Naive thymus-derived CD4-positive, alpha-beta T cell (primary cell): ENCODE measurements around the gene MKNK1. TPM values are rescaled to one million over a fixed set of nuclear protein-coding genes. Genes with fewer than 3 reads are reported as not detected.

ENCODE experiments used
- ATAC-seq: fragments of 150-1000 bp; cut with Tn5 transposase; 2 replicates; pipeline ENCODE4 v1.10.0; 2021; ENCODE audit warnings: mild to moderate bottlenecking, moderate library complexity
- CTCF ChIA-PET: fragments of 350-600 bp; sonication (Branson Sonifier 250); formaldehyde crosslinking; loops from one replicate; lab custom pipeline; 2021; ENCODE audit warnings: antibody characterized with exemption; lab: Charles Lee
- POLR2A ChIA-PET: fragments of 350-600 bp; sonication (Branson Sonifier 250); formaldehyde crosslinking; loops from one replicate; lab custom pipeline; 2021; ENCODE audit warnings: antibody characterized with exemption, inconsistent platforms; lab: Charles Lee
- DNase-seq, 9 donors: peaks; one replicate each; pipeline versions ENCODE4 v3.0.0 to v3.0.0-alpha.2; 2020 to 2022; ENCODE audit warnings: mixed read lengths in 1 of 9
- H3K27ac ChIP-seq: one replicate; pipeline ENCODE4 v1.7.0; 2013; ENCODE audit warnings: mild to moderate bottlenecking, low read depth, low read length, moderate library complexity
- H3K27me3 ChIP-seq, 2 donors: one replicate each; pipeline ENCODE4 v1.7.0; 2013; ENCODE audit warnings: low read length in 2 of 2, mild to moderate bottlenecking in 2 of 2, moderate library complexity in 2 of 2; ENCODE audit not compliant: control insufficient read depth in 2 of 2, insufficient read depth in 2 of 2
- H3K36me3 ChIP-seq, 3 experiments: 1 replicate in 2 of 3; 2 replicates in 1 of 3; pipeline ENCODE4 v1.7.0; 2013; ENCODE audit warnings: low read length in 3 of 3, mild to moderate bottlenecking in 3 of 3, moderate library complexity in 1 of 3; ENCODE audit not compliant: insufficient read depth in 3 of 3, control insufficient read depth in 2 of 3
- H3K4me1 ChIP-seq, 2 donors: one replicate each; pipeline ENCODE4 v1.7.0; 2013; ENCODE audit warnings: low read length in 2 of 2, mild to moderate bottlenecking in 2 of 2, moderate library complexity in 1 of 2; ENCODE audit not compliant: control insufficient read depth in 2 of 2, insufficient read depth in 2 of 2
- H3K4me3 ChIP-seq: 2 replicates; pipeline ENCODE4 v1.7.0; 2013; ENCODE audit warnings: mild to moderate bottlenecking, low read length
- H3K9me3 ChIP-seq, 3 experiments: 1 replicate in 2 of 3; 2 replicates in 1 of 3; pipeline ENCODE4 v1.7.0; 2013; ENCODE audit warnings: low read length in 3 of 3; ENCODE audit not compliant: control insufficient read depth in 2 of 3
- H3K27ac Mint-ChIP-seq, 9 donors: one replicate each; pipeline ENCODE4 v1.8.0; 2020 to 2022; ENCODE audit warnings: mixed read lengths in 9 of 9, mild to moderate bottlenecking in 8 of 9, moderate library complexity in 5 of 9, inconsistent platforms in 2 of 9
- H3K27me3 Mint-ChIP-seq, 5 donors: one replicate each; pipeline ENCODE4 v1.8.0; 2021 to 2022; ENCODE audit warnings: mixed read lengths in 5 of 5, mild to moderate bottlenecking in 1 of 5
- H3K36me3 Mint-ChIP-seq, 5 donors: one replicate each; pipeline ENCODE4 v1.8.0; 2020 to 2022; ENCODE audit warnings: mixed read lengths in 5 of 5, mild to moderate bottlenecking in 3 of 5, inconsistent platforms in 1 of 5
- H3K4me1 Mint-ChIP-seq, 7 donors: one replicate each; pipeline ENCODE4 v1.8.0; 2020 to 2022; ENCODE audit warnings: mixed read lengths in 7 of 7, mild to moderate bottlenecking in 3 of 7, inconsistent platforms in 1 of 7
- H3K4me3 Mint-ChIP-seq, 10 donors: one replicate each; pipeline ENCODE4 v1.8.0; 2020 to 2022; ENCODE audit warnings: mild to moderate bottlenecking in 10 of 10, mixed read lengths in 10 of 10, moderate library complexity in 6 of 10, inconsistent platforms in 2 of 10
- H3K9me3 Mint-ChIP-seq, 11 donors: one replicate each; pipeline ENCODE4 v1.8.0; 2020 to 2022; ENCODE audit warnings: mixed read lengths in 11 of 11, mild to moderate bottlenecking in 4 of 11, inconsistent platforms in 1 of 11, moderate library complexity in 1 of 11
- intact Hi-C, 2 donors: fragments of 100-400 bp; cut with micrococcal nuclease; formaldehyde crosslinking; loops; one replicate each; pipeline ENCODE4 v1.15.1; 2023
- polyA plus RNA-seq, 2 donors: library from polyadenylated mRNA; unstranded; fragments of 300-500 nt; fragmentation: Illumina TruSeq; gene quantifications; one replicate each; pipeline ENCODE4 v1.2.3, GENCODE V29; 2021
- total RNA-seq, 6 experiments: library from RNA in 5 of 6; stranded (reverse) in 5 of 6; gene quantifications; 1 replicate in 5 of 6; 2 replicates in 1 of 6; pipeline ENCODE4 v1.2.3 and lab custom pipeline; 2021 to 2026

Gene MKNK1
- total and polyA plus RNA-seq, 7 experiments from 2014 or later: 21.9 to 80.1 (median 53.3) TPM

DNA sequence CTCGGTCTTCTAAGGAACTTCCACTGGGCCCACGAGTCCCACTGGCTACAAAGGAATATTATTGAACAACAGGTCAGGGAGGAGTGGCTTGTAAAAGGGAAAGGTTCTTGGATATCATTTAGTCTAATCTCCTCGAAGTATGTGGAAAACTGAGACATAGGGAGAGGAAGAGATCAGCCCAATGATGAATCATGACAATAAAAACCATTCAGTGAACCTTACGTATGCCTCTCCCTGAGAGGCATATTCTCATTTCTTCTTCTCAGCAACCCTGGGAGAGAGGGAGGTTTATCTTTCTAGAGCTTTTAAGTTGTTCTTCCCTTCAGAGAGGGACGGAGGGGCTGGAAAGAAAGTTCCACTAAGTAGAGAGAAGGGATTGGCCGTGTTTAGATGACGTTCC, 17.9 kb upstream of the MKNK1 start:
- H3K27me3 ChIP-seq: no peaks in the 10 kb centered on the region
- Mint-ChIP-seq H3K4me1 (peaks cover 2 to 31% (median 9%) of the 10 kb centered on the region in 7 donors), H3K9me3 (peaks cover 0 to 2% (median 0%) of the 10 kb centered on the region in 11 donors), H3K4me3 (no peak overlapping the region), H3K36me3 (peaks cover 0 to under 1% (median 0%) of the 10 kb centered on the region in 5 donors), H3K27me3 (no peaks in the 10 kb centered on the region), H3K27ac (peak overlapping the region in 1 of 9 donors; percentile 67)
- no peaks in the 10 kb centered on the region for H3K9me3 ChIP-seq
- intact Hi-C loops: loop anchor here in 1 of 2 donors (1.0 kb wide), 1 partner anchor 103 kb away; no protein-coding TSS in a partner anchor
- ATAC-seq (no peak), DNase-seq (no peak)
- H3K27ac ChIP-seq: no peak overlapping the region
- H3K4me1 ChIP-seq: peaks cover 0 to 4% of the 10 kb centered on the region in 2 donors
- H3K36me3 ChIP-seq: no peaks in the 10 kb centered on the region
- ChIA-PET CTCF (interaction anchor here (0.9 kb wide), 1 partner anchor 103 kb away, joined by 4 read pairs; no protein-coding TSS in a partner anchor), POLR2A (interaction anchor here (0.8 to 2.4 kb wide), 2 partner anchors 9 to 18 kb away, joined by 4 to 11 read pairs; partner anchors contain the start of gene MKNK1)
- no peak overlapping the region for H3K4me3 ChIP-seq

- peaks cover 0 to 3% (median 0%) of the 10 kb centered on the region in 11 donors for H3K9me3 Mint-ChIP-seq
- ATAC-seq: no peak
- POLR2A ChIA-PET: interaction anchor here (2.4 kb wide), 1 partner anchor 16 kb away, joined by 11 read pairs; the partner anchor contains the start of gene MKNK1
Measured at GRCh38 chr1:46619656-46620258, 15.7 kb upstream of the MKNK1 start.

GRCh38 chr1:46618754-46619415, 14.8 kb upstream of the MKNK1 start:
- no peak for ATAC-seq

More at GRCh38 chr1:46619656-46620258, 15.7 kb upstream of the MKNK1 start:
- Histone ChIP-seq H3K4me1 (peaks cover 14 to 19% of the 10 kb centered on the region in 2 donors), H3K27me3 (no peaks in the 10 kb centered on the region), H3K9me3 (no peaks in the 10 kb centered on the region), H3K4me3 (no peak overlapping the region), H3K27ac (no peak overlapping the region), H3K36me3 (peaks cover 0 to 3% (median 0%) of the 10 kb centered on the region in 3 experiments)
- no peaks in the 10 kb centered on the region for H3K36me3 Mint-ChIP-seq
- H3K4me3 Mint-ChIP-seq: no peak overlapping the region
- DNase-seq: no peak
- intact Hi-C loops: loop anchor here (5.0 to 10.0 kb wide), 3 partner anchors 37 to 695 kb away; partner anchors contain the start of genes ATPAF1 (in 1 of the 2) and STIL (in 1 of the 2)
- no peaks in the 10 kb centered on the region for H3K27me3 Mint-ChIP-seq
- H3K27ac Mint-ChIP-seq: peak overlapping the region in 1 of 9 donors; percentile 29
- peaks cover 13 to 46% (median 25%) of the 10 kb centered on the region in 7 donors for H3K4me1 Mint-ChIP-seq
- CTCF ChIA-PET: interaction anchor here (0.7 to 1.6 kb wide), 2 partner anchors 16 to 93 kb away, joined by 4 to 5 read pairs; partner anchors contain the start of gene MKNK1

DNA sequence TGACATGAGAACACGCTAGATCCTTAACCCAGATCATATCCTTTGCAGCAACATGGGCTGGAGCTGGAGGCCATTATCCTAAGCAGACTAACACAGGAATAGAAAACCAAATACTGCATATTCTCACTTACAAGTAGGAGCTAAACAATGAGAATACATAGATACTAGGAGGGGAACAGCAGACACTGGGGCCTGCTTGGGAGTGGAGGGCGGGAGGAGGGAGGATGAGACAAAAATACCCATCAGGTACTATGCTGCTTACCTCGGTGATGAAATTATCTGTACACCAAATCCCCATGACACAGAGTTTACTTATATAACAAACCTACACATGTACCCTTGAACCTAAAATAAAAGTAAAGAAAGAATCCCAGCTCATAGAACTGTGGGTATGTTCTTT, 13.8 kb upstream of the MKNK1 start:
- no peak overlapping the region for H3K4me3 ChIP-seq
- CTCF ChIA-PET: interaction anchor here (1.2 kb wide), 1 partner anchor 17 kb away, joined by 4 read pairs; no protein-coding TSS in a partner anchor

More at GRCh38 chr1:46618754-46619415, 14.8 kb upstream of the MKNK1 start:
- peaks cover 22 to 27% of the 10 kb centered on the region in 2 donors for H3K4me1 ChIP-seq
- ChIA-PET POLR2A (no interaction called here), CTCF (interaction anchor here (0.7 to 1.6 kb wide), 2 partner anchors 15 to 92 kb away, joined by 4 to 5 read pairs; partner anchors contain the start of gene MKNK1)
- H3K36me3 Mint-ChIP-seq: no peaks in the 10 kb centered on the region
- peaks cover 0 to 3% (median 0%) of the 10 kb centered on the region in 3 experiments for H3K36me3 ChIP-seq
- no peak for DNase-seq
- no peaks in the 10 kb centered on the region for H3K27me3 ChIP-seq
- peaks cover 0 to 3% (median 0%) of the 10 kb centered on the region in 11 donors for H3K9me3 Mint-ChIP-seq
- H3K9me3 ChIP-seq: no peaks in the 10 kb centered on the region
- no peak overlapping the region for H3K4me3 ChIP-seq
- intact Hi-C loops: loop anchor here (5.0 to 10.0 kb wide), 3 partner anchors 37 to 696 kb away; partner anchors contain the start of genes ATPAF1 (in 1 of the 2) and STIL (in 1 of the 2)
- H3K4me3 Mint-ChIP-seq: peak overlapping the region in 3 of 10 donors; percentile 0 to 49 (median 1)
- H3K4me1 Mint-ChIP-seq: peaks cover 13 to 55% (median 33%) of the 10 kb centered on the region in 7 donors
- H3K27me3 Mint-ChIP-seq: no peaks in the 10 kb centered on the region
- H3K27ac ChIP-seq: no peak overlapping the region
- H3K27ac Mint-ChIP-seq: peak overlapping the region in 1 of 9 donors; percentile 29

DNA sequence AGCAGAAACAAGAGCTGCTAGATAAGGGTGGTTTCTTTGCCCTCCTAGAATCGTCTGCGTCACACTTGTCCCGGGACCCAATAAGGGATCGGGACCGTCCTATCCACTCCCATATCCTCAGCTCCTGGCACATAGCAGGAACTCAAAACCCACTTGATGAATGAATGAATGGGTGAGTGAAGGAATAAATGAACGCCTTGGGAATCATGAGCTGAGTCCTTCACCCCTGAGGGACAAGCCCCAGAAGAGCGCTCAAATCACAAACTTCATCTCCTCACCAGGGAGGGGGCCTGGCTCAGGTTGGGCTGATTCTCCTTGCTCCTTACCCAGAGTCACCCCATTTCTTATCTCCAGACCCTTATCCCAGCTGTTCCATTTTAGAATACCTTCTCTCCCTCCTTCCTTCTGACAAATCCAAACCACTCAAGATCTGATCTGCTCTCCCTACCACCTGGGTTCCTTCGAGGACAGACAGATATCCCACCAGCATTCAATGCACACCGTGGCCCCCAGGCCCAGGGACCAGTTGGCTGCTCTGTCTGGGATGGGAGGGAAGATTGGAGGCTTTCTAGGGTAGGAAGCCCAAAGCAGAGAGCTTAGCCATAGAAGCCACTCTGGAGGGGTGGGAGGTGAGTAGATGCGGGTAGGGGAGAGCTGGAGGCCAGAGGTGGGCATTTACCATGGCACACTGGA, 13.2 kb upstream of the MKNK1 start:
- Mint-ChIP-seq H3K27me3 (no peaks in the 10 kb centered on the region), H3K4me1 (peaks cover 13 to 66% (median 48%) of the 10 kb centered on the region in 7 donors), H3K27ac (peak overlapping the region; percentile 88 to 96 (median 93)), H3K9me3 (peaks cover 0 to 3% (median 0%) of the 10 kb centered on the region in 11 donors), H3K36me3 (peaks cover 0 to 5% (median 0%) of the 10 kb centered on the region in 5 donors), H3K4me3 (peak overlapping the region; percentile 90 to 96 (median 92))
- ChIA-PET POLR2A (interaction anchor here (1.1 to 6.1 kb wide), 6 partner anchors 13 to 103 kb away, joined by 3 to 110 read pairs (median 4); partner anchors contain the start of genes ATPAF1, EFCAB14 and MKNK1), CTCF (interaction anchor here (1.2 to 1.4 kb wide), 2 partner anchors 11 to 16 kb away, joined by 4 read pairs; no protein-coding TSS in a partner anchor)
- no peaks in the 10 kb centered on the region for H3K27me3 ChIP-seq
- no peaks in the 10 kb centered on the region for H3K9me3 ChIP-seq
- H3K36me3 ChIP-seq: peaks cover 0 to 12% (median 0%) of the 10 kb centered on the region in 3 experiments
- DNase-seq (no peak), ATAC-seq (no peak)
- H3K27ac ChIP-seq: peak overlapping the region; percentile 94
- H3K4me1 ChIP-seq: peaks cover 27 to 31% of the 10 kb centered on the region in 2 donors
- peak overlapping the region; percentile 74 for H3K4me3 ChIP-seq
- intact Hi-C loops: loop anchor here (2.0 to 10.0 kb wide), 5 partner anchors 35 to 698 kb away; partner anchors contain the start of genes ATPAF1 (in 2 of the 2) and STIL (in 1 of the 2)

More for the DNA sequence above, 13.8 kb upstream of the MKNK1 start:
- peak overlapping the region; percentile 58 to 96 (median 92) for H3K4me3 Mint-ChIP-seq
- H3K9me3 ChIP-seq: no peaks in the 10 kb centered on the region
- peaks cover 0 to 3% (median 0%) of the 10 kb centered on the region in 11 donors for H3K9me3 Mint-ChIP-seq
- H3K36me3 ChIP-seq: peaks cover 0 to 9% (median 0%) of the 10 kb centered on the region in 3 experiments
- peaks cover 0 to 2% (median 0%) of the 10 kb centered on the region in 5 donors for H3K36me3 Mint-ChIP-seq
- no peak overlapping the region for H3K27ac ChIP-seq
- H3K27ac Mint-ChIP-seq: peak overlapping the region in 8 of 9 donors; percentile 10 to 96 (median 90)
- intact Hi-C loops: loop anchor here (2.0 to 10.0 kb wide), 5 partner anchors 36 to 697 kb away; partner anchors contain the start of genes ATPAF1 (in 2 of the 2) and STIL (in 1 of the 2)
- no peaks in the 10 kb centered on the region for H3K27me3 Mint-ChIP-seq
- ATAC-seq (no peak), DNase-seq (no peak)
- peaks cover 13 to 64% (median 43%) of the 10 kb centered on the region in 7 donors for H3K4me1 Mint-ChIP-seq
- POLR2A ChIA-PET: interaction anchor here (6.1 kb wide), 1 partner anchor 13 kb away, joined by 110 read pairs; the partner anchor contains the start of gene MKNK1
- H3K4me1 ChIP-seq: peaks cover 27 to 31% of the 10 kb centered on the region in 2 donors
- no peaks in the 10 kb centered on the region for H3K27me3 ChIP-seq
